ENCODE measurements around the gene NPHP1.
"Not testable (repeated sequence)": the region's sequence is repeated elsewhere in the genome, so short reads cannot be mapped to it uniquely, and the experiment has no call there.

The NPHP1 gene

GRCh38 chr2:110126086-110126773, 78.6 kb downstream of the NPHP1 start:
- DNase-seq = peak; percentile 56 to 62

- DNase-seq = no peak
Measured at GRCh38 chr2:110124939-110125691, 79.7 kb downstream of the NPHP1 start.

- no peak for DNase-seq
Measured at GRCh38 chr2:110124038-110124825, 80.6 kb downstream of the NPHP1 start.

GRCh38 chr2:110121592-110121991, 83.2 kb downstream of the NPHP1 start:
- no peak for DNase-seq

- no peak for DNase-seq
Measured at GRCh38 chr2:110121052-110121334, 83.8 kb downstream of the NPHP1 start.

GRCh38 chr2:110120171-110121051, 84.4 kb downstream of the NPHP1 start:
- DNase-seq = peak in 1 of 2 experiments; percentile 13

GRCh38 chr2:110116033-110116710, 88.6 kb downstream of the NPHP1 start:
- DNase-seq = no peak

- DNase-seq = no peak
Measured at GRCh38 chr2:110115291-110116032, 89.4 kb downstream of the NPHP1 start, which contains the start of gene MALL. TSS of gene MALL (minus strand) at chr2:110115822. CDS start at chr2:110115792, 30 bp downstream.

GRCh38 chr2:110114831-110115255, 90.0 kb downstream of the NPHP1 start:
- DNase-seq = no peak

GRCh38 chr2:110113961-110114591, 90.7 kb downstream of the NPHP1 start:
- no peak for DNase-seq

GRCh38 chr2:110108291-110108690, 96.5 kb downstream of the NPHP1 start:
- not testable (repeated sequence) for DNase-seq

- DNase-seq = no peak
Measured at GRCh38 chr2:110107092-110108079, 97.4 kb downstream of the NPHP1 start.

GRCh38 chr2:110106642-110107041, 98.2 kb downstream of the NPHP1 start:
- DNase-seq = no peak

- DNase-seq = no peak
Measured at GRCh38 chr2:110105608-110106467, 99.0 kb downstream of the NPHP1 start.

GRCh38 chr2:110105183-110105582, 99.6 kb downstream of the NPHP1 start:
- no peak for DNase-seq

- DNase-seq = peak; percentile 31 to 82
Measured at GRCh38 chr2:110104025-110104771, 100.6 kb downstream of the NPHP1 start.

Data from NCI-H187 (cell line).